NT2/D1 (cell line): ENCODE results near the gene PDE4B.

Experiments used
- DNase-seq: peaks from one replicate; pipeline ENCODE4 v3.0.0-alpha.2; 2011; ENCODE audit warnings: low read depth, low spot score
- H3K27me3 ChIP-seq: 2 replicates; pipeline ENCODE4 v1.6.0; 2011; ENCODE audit warnings: mild to moderate bottlenecking; ENCODE audit not compliant: insufficient read length, insufficient read depth
- H3K36me3 ChIP-seq: 2 replicates; pipeline ENCODE4 v1.6.1; 2011; ENCODE audit warnings: mild to moderate bottlenecking, low read length, mixed read lengths; ENCODE audit not compliant: insufficient read depth, insufficient read length
- H3K4me1 ChIP-seq: 2 replicates; pipeline ENCODE4 v1.5.1; 2011; ENCODE audit not compliant: insufficient read depth, insufficient read length
- H3K4me3 ChIP-seq: 2 replicates; pipeline ENCODE4 v1.5.1; 2011; ENCODE audit warnings: low read depth; ENCODE audit not compliant: insufficient read length
- H3K9ac ChIP-seq: 2 replicates; pipeline ENCODE4 v1.6.0; 2011; ENCODE audit warnings: low read depth; ENCODE audit not compliant: insufficient read length
- H3K9me3 ChIP-seq: 2 replicates; pipeline ENCODE4 v1.5.1; 2011; ENCODE audit warnings: mild to moderate bottlenecking, low read length; ENCODE audit not compliant: insufficient read depth
- SUZ12 ChIP-seq: IDR thresholded peaks from 2 replicates; pipeline ENCODE4 v1.6.1; 2011; ENCODE audit not compliant: insufficient read length, insufficient read depth; ENCODE audit errors: extremely low read depth
- YY1 ChIP-seq: IDR thresholded peaks from 2 replicates; pipeline ENCODE4 v1.6.1; 2011; ENCODE audit not compliant: insufficient read length, insufficient read depth
- ZNF274 ChIP-seq: IDR thresholded peaks from 2 replicates; pipeline ENCODE4 v1.6.1; 2011; ENCODE audit warnings: mild to moderate bottlenecking, low read depth, low read length

Gene PDE4B

GRCh38 chr1:66337249-66337648 lies 544.6 kb downstream of the PDE4B start:
- no peak for TF ChIP-seq ZNF274
- no peak for TF ChIP-seq SUZ12
- no peak for TF ChIP-seq YY1
- H3K9me3 ChIP-seq: no peaks in the 10 kb centered on the region

GRCh38 chr1:66339944-66340343 lies 547.2 kb downstream of the PDE4B start:
- no peak for TF ChIP-seq YY1
- no peak for TF ChIP-seq ZNF274
- TF ChIP-seq SUZ12: no peak
- Histone ChIP-seq H3K9ac (no peak overlapping the region), H3K4me3 (no peak overlapping the region), H3K27me3 (no peaks in the 10 kb centered on the region), H3K9me3 (no peaks in the 10 kb centered on the region), H3K36me3 (no peaks in the 10 kb centered on the region), H3K4me1 (no peaks in the 10 kb centered on the region)
- DNase-seq: no peak

More at GRCh38 chr1:66337249-66337648, 544.6 kb downstream of the PDE4B start:
- Histone ChIP-seq H3K27me3 (no peaks in the 10 kb centered on the region), H3K4me3 (no peak overlapping the region), H3K9ac (no peak overlapping the region), H3K36me3 (no peaks in the 10 kb centered on the region), H3K4me1 (no peaks in the 10 kb centered on the region)
- no peak for DNase-seq

- H3K4me1 ChIP-seq: no peaks in the 10 kb centered on the region
- no peak for DNase-seq
Observed at GRCh38 chr1:66341446-66342089, 548.9 kb downstream of the PDE4B start.

GRCh38 chr1:66342707-66343106 lies 550.0 kb downstream of the PDE4B start:
- Histone ChIP-seq H3K36me3 (no peaks in the 10 kb centered on the region), H3K4me1 (no peaks in the 10 kb centered on the region), H3K9me3 (no peaks in the 10 kb centered on the region), H3K4me3 (no peak overlapping the region), H3K27me3 (no peaks in the 10 kb centered on the region), H3K9ac (no peak overlapping the region)
- TF ChIP-seq ZNF274 (no peak), SUZ12 (no peak), YY1 (no peak)
- no peak for DNase-seq

More at GRCh38 chr1:66341446-66342089, 548.9 kb downstream of the PDE4B start:
- Histone ChIP-seq H3K9me3 (no peaks in the 10 kb centered on the region), H3K36me3 (no peaks in the 10 kb centered on the region), H3K4me3 (no peak overlapping the region), H3K9ac (no peak overlapping the region), H3K27me3 (no peaks in the 10 kb centered on the region)
- TF ChIP-seq SUZ12 (no peak), YY1 (no peak), ZNF274 (no peak)

- no peaks in the 10 kb centered on the region for H3K4me1 ChIP-seq
- H3K27me3 ChIP-seq: no peaks in the 10 kb centered on the region
- no peak overlapping the region for H3K4me3 ChIP-seq
- H3K9me3 ChIP-seq: no peaks in the 10 kb centered on the region
- H3K36me3 ChIP-seq: no peaks in the 10 kb centered on the region
- DNase-seq: no peak
- TF ChIP-seq ZNF274 (no peak), YY1 (no peak), SUZ12 (no peak)
- no peak overlapping the region for H3K9ac ChIP-seq
Observed at GRCh38 chr1:66343569-66344325, 551.1 kb downstream of the PDE4B start.

DNA sequence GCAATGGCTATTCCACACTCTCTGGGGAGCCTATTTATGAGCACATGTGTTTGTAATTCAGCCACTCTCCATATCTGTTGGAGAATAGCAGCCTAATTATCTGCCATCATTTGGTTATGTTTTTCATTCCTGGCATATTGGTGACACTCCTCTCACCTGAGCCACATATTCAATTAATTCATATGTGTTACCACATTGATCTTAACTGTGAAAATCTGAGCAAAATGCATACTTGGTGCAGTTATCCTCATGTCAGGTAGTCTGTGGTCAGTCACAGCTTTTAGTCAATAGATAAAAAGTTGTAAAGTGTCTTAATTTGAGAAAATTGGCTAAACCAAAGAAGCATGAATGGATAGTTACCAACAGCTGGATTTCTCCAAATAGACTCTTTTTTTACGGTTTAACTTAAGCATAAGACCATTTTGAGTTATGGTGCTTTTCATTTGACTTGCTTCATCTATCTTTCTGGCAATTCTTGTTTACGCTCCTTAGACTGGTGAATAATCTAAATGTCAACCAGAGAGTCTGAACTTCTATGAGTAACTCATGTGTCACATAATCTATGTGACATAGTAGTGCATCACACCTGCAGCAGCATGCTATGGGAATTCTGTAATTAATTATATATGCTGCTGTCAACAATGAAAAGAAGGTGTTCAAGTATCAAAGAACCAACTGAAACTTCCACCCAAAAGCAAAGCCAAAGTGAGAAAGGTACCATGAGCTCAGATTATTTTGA lies 553.5 kb downstream of the PDE4B start:
- Histone ChIP-seq H3K4me3 (no peak overlapping the region), H3K27me3 (no peaks in the 10 kb centered on the region), H3K9me3 (no peaks in the 10 kb centered on the region), H3K9ac (no peak overlapping the region), H3K36me3 (no peaks in the 10 kb centered on the region), H3K4me1 (no peaks in the 10 kb centered on the region)
- TF ChIP-seq SUZ12 (no peak), YY1 (no peak), ZNF274 (no peak)
- no peak for DNase-seq

DNA sequence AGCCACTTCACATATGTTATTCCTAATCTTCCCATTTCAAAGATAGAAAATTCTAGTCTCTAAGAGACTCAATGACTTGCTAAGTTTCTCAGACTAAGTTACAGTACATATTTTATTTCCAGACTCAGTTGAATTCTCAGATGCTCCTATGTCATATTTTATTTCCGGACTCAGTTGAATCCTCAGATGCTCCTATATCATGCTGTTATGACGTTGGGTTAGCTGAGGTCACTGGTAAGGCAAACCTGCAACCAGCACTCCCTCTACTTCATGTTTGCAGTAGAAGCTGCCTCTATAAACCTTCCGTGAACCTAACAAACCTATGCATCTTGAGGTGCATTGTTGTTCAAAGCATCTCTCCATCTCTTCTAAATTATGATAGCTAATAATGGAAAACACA lies 554.2 kb downstream of the PDE4B start:
- Histone ChIP-seq H3K4me1 (no peaks in the 10 kb centered on the region), H3K27me3 (no peaks in the 10 kb centered on the region), H3K36me3 (no peaks in the 10 kb centered on the region), H3K9me3 (no peaks in the 10 kb centered on the region), H3K9ac (no peak overlapping the region), H3K4me3 (no peak overlapping the region)
- TF ChIP-seq ZNF274 (no peak), SUZ12 (no peak), YY1 (no peak)
- no peak for DNase-seq
